ENCODE results near the gene DNASE1L1. TPM values are rescaled to one million over a fixed set of nuclear protein-coding genes. Genes with fewer than 3 reads are reported as not detected.

DNASE1L1 gene, protein sequence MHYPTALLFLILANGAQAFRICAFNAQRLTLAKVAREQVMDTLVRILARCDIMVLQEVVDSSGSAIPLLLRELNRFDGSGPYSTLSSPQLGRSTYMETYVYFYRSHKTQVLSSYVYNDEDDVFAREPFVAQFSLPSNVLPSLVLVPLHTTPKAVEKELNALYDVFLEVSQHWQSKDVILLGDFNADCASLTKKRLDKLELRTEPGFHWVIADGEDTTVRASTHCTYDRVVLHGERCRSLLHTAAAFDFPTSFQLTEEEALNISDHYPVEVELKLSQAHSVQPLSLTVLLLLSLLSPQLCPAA
- 20.7 TPM for polyA plus RNA-seq (2013, experiment 1 of 2)
- 18.9 TPM for polyA plus RNA-seq (2013, experiment 2 of 2)

DNA sequence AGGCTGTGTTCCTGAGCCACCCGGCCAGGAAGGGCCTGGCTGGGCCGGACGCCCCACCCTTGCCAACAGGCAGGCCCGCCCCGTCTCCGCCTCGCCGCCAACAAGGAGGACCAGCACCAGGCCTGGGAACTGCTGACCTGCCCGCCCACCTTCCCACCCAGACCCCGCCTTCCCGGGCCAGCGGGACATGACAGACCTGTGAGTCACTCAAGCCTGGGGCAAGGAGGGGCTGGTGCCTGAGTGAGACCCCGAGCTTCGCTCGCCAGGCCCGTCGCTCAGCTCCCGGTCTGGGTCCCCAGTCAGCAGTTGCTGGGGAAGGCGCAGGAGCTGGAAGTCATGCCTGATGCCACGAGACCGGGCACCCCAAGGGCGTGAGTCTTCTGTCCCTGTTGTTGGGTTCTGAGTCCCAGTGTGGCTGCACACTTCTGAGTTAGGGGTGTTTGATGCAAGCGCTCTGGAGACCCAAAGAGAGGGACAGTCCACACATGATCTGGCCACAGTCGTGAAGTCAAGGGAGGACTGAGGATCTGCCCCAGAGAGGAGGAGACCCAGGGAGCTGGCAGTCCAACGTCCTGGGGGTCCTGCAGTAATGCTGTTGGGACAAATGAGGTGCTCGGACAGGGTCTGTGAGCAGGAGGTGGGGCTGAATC lies at the start of gene DNASE1L1:
Gene DNASE1L1 (minus strand): TSS at position 33 of the 650 bp plus-strand sequence. CDS start 3,686 bp downstream, outside the sequence.
- Histone ChIP-seq H3K27ac (ENCODE audit: low read depth, low read length, severe bottlenecking) (peak within 1 kb of the TSS; percentile 88), H3K4me3 (ENCODE audit: extremely low read depth, insufficient read depth, low read length, poor library complexity, severe bottlenecking) (peak within 1 kb of the TSS; percentile 34), H3K9me3 (ENCODE audit: control insufficient read depth, low read length) (no peaks in the 10 kb centered on the region), H3K4me1 (ENCODE audit: control insufficient read depth, insufficient read depth, low read length, poor library complexity, severe bottlenecking) (peaks cover 8% of the 10 kb centered on the region), H3K36me3 (ENCODE audit: control insufficient read depth, insufficient read depth, low read length) (peaks cover 6% of the 10 kb centered on the region)
- 0 to 25% methylated on average over 5 to 11 of the region's 26 CpGs for WGBS, 2 experiments (ENCODE audit: insufficient coverage in 2 of 2)

DNA sequence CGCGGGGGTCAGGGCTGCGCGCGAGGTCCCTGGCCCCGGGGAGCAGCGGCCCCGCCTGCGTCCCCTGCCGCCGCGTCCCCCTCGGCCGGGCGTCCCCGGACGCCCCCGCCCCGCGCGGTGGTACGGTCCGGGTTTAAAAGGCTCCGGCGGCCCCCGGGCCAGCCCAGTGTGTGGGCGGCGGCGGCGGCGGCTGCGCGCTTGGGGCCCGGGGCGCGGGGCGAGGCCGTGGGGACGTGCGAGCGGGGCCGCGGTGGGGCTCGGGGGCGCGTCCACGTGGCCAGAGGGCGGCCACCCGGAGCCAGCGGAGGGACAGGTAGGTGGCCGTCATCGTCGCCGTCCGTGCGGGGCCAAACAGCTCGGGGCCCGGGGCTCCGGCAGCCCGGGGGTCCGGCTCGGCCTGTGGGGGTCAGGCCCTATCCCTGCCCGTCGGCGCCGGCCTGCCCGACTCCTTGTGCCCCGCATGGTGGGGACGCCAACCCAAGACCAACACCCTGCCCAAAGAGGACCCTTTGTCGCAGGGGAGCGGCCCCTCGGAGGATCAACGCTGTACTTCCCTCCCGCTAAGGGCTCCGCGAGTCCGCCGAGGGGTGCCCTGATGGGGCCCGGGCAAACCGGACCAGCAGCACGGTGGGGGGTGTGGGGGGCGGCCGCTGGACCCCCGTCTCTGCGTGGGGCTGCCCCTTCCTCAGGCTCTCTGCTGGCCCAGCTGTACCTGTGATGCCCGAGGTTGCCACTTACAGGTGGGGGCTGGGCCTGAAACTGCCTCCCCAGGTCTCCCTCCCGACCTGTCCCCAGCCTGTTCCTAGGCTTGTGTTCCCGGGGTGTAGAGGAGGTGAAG lies 49.3 kb upstream of the DNASE1L1 start, which contains the start of gene PLXNA3:
Gene PLXNA3 (plus strand): TSS at position 166 of the 838 bp plus-strand sequence. CDS start 1,903 bp downstream, outside the sequence.
- Histone ChIP-seq H3K4me1 (ENCODE audit: control insufficient read depth, insufficient read depth, low read length, poor library complexity, severe bottlenecking) (no peaks in the 10 kb centered on the region), H3K4me3 (ENCODE audit: extremely low read depth, insufficient read depth, low read length, poor library complexity, severe bottlenecking) (peak within 1 kb of the TSS; percentile 66), H3K27ac (ENCODE audit: low read depth, low read length, severe bottlenecking) (no peak within 1 kb of the TSS), H3K36me3 (ENCODE audit: control insufficient read depth, insufficient read depth, low read length) (peaks cover 26% of the 10 kb centered on the region), H3K9me3 (ENCODE audit: control insufficient read depth, low read length) (no peaks in the 10 kb centered on the region)
- 0% methylated on average over 11 to 18 of the region's 88 CpGs for WGBS, 2 experiments (ENCODE audit: insufficient coverage in 2 of 2)

DNA sequence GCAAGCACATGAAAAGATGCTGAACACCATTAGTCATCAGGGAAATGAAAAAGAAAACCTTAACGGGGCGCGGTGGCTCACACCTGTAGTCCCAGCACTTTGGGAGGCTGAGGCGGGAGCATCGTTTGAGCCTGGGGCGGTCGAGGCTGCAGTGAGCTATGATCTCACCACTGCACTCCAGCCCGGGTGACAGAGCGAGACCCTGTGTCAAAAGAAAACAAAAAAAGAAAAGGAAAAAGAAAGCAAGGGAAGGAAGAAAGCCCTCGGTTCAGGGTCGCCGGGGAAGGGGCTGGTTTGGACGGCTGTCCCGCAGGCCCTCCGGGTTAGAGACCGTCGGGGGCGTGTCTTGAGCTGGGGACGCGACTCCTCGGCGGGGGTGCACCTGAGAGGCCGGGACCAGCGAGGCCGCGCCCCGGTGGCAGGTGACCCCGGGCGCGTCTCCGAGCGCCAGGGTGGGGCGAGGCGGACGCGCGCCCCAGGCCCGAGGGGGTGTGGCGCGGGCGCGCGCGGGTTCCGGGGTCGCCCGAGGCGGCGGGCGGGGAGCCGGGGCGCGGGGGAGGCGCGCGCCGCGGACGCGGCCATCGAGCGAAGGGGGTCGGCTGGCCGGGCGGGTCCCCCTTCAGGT lies 48.5 kb upstream of the DNASE1L1 start:
- Histone ChIP-seq H3K36me3 (ENCODE audit: control insufficient read depth, insufficient read depth, low read length) (peaks cover 26% of the 10 kb centered on the region), H3K4me1 (ENCODE audit: control insufficient read depth, insufficient read depth, low read length, poor library complexity, severe bottlenecking) (no peaks in the 10 kb centered on the region), H3K4me3 (ENCODE audit: extremely low read depth, insufficient read depth, low read length, poor library complexity, severe bottlenecking) (peak overlapping the region; percentile 66), H3K9me3 (ENCODE audit: control insufficient read depth, low read length) (no peaks in the 10 kb centered on the region), H3K27ac (ENCODE audit: low read depth, low read length, severe bottlenecking) (no peak overlapping the region)
- WGBS, 2 experiments (ENCODE audit: insufficient coverage in 2 of 2), result 8 to 63% methylated on average over 4 to 14 of the region's 65 CpGs

DNA sequence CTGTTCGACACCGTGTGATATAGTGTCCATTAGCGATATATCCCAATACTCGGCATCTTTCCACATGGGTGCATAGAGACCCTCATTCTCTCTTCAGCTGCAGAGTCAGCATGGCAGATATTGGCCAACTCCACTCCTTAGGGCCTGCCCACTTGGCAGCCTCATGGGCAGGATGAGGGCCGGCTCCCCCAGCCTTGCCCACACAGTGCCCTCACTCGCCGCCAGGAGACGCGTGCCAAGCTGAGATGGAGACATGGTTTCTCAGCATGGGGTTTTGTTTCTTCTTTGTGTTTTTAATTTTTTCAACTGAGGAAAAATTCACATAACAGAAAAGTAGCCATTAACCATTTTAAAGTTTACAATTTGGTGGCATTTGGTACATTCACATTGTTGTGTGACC lies 43.8 kb upstream of the DNASE1L1 start:
- Histone ChIP-seq H3K4me3 (ENCODE audit: extremely low read depth, insufficient read depth, low read length, poor library complexity, severe bottlenecking) (no peak overlapping the region), H3K4me1 (ENCODE audit: control insufficient read depth, insufficient read depth, low read length, poor library complexity, severe bottlenecking) (no peaks in the 10 kb centered on the region)
- WGBS, 2 experiments (ENCODE audit: insufficient coverage in 2 of 2), result 98 to 100% methylated on average over 4 of the region's 9 CpGs

DNA sequence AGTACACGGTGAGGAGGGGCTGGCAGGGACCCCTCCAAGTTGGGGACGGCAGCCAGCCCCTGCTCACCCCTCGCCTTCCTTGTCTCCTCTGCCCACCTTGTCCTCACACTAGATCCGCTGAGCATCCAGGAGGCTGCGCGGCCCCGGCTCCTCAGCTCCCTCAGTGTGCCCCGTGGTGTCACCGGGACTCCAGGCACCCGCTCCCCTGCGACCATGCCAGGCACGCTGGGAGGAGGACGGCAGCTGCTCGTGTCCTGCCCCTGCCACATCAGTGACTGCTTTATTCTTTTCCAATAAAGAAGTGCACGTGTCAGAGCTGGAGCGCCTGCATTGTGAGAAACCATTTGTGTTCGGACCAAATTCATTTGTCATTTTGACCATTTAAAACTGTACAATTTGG lies 41.3 kb upstream of the DNASE1L1 start:
- H3K4me1 ChIP-seq (ENCODE audit: control insufficient read depth, insufficient read depth, low read length, poor library complexity, severe bottlenecking), result no peaks in the 10 kb centered on the region
- no peaks in the 10 kb centered on the region for H3K9me3 ChIP-seq (ENCODE audit: control insufficient read depth, low read length)
- no peak overlapping the region for H3K4me3 ChIP-seq (ENCODE audit: extremely low read depth, insufficient read depth, low read length, poor library complexity, severe bottlenecking)
- WGBS, 2 experiments (ENCODE audit: insufficient coverage in 2 of 2), result 94 to 98% methylated on average over 11 to 16 of the region's 17 CpGs
- peaks cover 52% of the 10 kb centered on the region for H3K36me3 ChIP-seq (ENCODE audit: control insufficient read depth, insufficient read depth, low read length)
- no peak overlapping the region for H3K27ac ChIP-seq (ENCODE audit: low read depth, low read length, severe bottlenecking)

More for the DNA sequence above, 43.8 kb upstream of the DNASE1L1 start:
- Histone ChIP-seq H3K9me3 (ENCODE audit: control insufficient read depth, low read length) (no peaks in the 10 kb centered on the region), H3K36me3 (ENCODE audit: control insufficient read depth, insufficient read depth, low read length) (peaks cover 36% of the 10 kb centered on the region), H3K27ac (ENCODE audit: low read depth, low read length, severe bottlenecking) (no peak overlapping the region)

DNA sequence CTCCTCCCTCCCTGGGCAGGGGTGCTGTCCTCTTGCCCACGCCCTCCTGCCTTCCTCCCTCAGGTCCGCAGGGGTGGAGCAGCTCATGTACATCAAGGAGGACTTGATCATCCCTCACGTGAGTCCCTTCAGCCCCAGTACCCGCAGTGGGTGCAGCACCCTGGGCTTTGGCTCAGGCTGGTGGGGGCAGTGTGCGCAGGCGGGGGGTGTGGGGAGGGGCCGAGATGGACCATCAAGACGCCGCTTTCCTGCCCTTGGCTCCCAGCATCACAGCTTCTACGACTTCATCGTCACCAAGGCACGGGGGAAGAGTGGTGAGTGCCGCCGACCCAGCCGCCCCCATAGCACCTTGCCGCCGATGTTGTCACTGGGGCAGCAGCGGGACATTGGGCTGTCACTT lies 40.6 kb upstream of the DNASE1L1 start:
- Histone ChIP-seq H3K9me3 (ENCODE audit: control insufficient read depth, low read length) (no peaks in the 10 kb centered on the region), H3K4me3 (ENCODE audit: extremely low read depth, insufficient read depth, low read length, poor library complexity, severe bottlenecking) (no peak overlapping the region), H3K4me1 (ENCODE audit: control insufficient read depth, insufficient read depth, low read length, poor library complexity, severe bottlenecking) (no peaks in the 10 kb centered on the region), H3K27ac (ENCODE audit: low read depth, low read length, severe bottlenecking) (no peak overlapping the region), H3K36me3 (ENCODE audit: control insufficient read depth, insufficient read depth, low read length) (peaks cover 53% of the 10 kb centered on the region)
- 96% methylated on average over 8 to 10 of the region's 18 CpGs for WGBS, 2 experiments (ENCODE audit: insufficient coverage in 2 of 2)

DNA sequence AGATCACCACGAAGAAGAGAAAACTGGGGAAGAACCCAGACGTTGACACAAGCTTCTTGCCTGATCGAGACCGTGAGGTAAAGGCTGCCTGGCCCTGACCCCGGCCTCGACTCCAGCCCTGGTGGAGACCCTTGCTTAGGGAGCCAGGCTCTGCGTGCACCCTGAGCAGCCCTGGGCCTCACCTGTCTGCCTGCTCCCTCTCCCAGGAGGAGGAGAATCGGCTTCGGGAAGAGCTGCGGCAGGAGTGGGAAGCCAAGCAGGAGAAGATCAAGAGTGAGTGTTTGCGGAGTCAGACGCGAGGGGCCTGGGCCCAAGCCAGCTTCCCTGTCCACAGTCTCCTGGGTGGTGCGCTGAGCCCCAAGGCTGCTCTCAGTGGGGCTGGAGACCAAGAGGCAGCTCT lies 39.4 kb upstream of the DNASE1L1 start:
- Histone ChIP-seq H3K4me1 (ENCODE audit: control insufficient read depth, insufficient read depth, low read length, poor library complexity, severe bottlenecking) (no peaks in the 10 kb centered on the region), H3K9me3 (ENCODE audit: control insufficient read depth, low read length) (no peaks in the 10 kb centered on the region), H3K4me3 (ENCODE audit: extremely low read depth, insufficient read depth, low read length, poor library complexity, severe bottlenecking) (no peak overlapping the region), H3K27ac (ENCODE audit: low read depth, low read length, severe bottlenecking) (no peak overlapping the region), H3K36me3 (ENCODE audit: control insufficient read depth, insufficient read depth, low read length) (peaks cover 53% of the 10 kb centered on the region)
- 96% methylated on average over 7 to 8 of the region's 14 CpGs for WGBS, 2 experiments (ENCODE audit: insufficient coverage in 2 of 2)

DNA sequence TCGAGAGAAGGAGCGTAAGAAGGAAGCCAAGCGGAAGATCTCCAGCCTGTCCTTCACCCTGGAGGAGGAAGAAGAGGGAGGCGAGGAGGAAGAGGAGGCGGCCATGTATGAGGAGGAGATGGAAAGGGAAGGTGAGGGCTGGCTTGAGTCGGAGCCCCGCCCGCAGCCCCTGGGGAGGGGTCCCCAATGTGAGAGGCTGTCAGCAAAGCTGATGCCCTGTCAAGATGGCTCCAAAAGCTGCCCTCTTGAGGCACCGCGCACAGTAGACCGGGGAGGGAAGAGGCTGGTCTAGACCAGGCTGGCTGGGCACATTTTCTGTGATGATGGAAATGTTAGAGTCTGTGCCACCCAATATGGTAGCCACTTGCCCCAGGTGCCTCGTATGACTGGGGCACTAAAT lies 37.4 kb upstream of the DNASE1L1 start:
- H3K9me3 ChIP-seq (ENCODE audit: control insufficient read depth, low read length), result no peaks in the 10 kb centered on the region
- H3K4me1 ChIP-seq (ENCODE audit: control insufficient read depth, insufficient read depth, low read length, poor library complexity, severe bottlenecking), result no peaks in the 10 kb centered on the region
- H3K36me3 ChIP-seq (ENCODE audit: control insufficient read depth, insufficient read depth, low read length), result peaks cover 55% of the 10 kb centered on the region
- no peak overlapping the region for H3K4me3 ChIP-seq (ENCODE audit: extremely low read depth, insufficient read depth, low read length, poor library complexity, severe bottlenecking)
- H3K27ac ChIP-seq (ENCODE audit: low read depth, low read length, severe bottlenecking), result no peak overlapping the region
- WGBS, 2 experiments (ENCODE audit: insufficient coverage in 2 of 2), result 94 to 100% methylated on average over 3 to 4 of the region's 12 CpGs

DNA sequence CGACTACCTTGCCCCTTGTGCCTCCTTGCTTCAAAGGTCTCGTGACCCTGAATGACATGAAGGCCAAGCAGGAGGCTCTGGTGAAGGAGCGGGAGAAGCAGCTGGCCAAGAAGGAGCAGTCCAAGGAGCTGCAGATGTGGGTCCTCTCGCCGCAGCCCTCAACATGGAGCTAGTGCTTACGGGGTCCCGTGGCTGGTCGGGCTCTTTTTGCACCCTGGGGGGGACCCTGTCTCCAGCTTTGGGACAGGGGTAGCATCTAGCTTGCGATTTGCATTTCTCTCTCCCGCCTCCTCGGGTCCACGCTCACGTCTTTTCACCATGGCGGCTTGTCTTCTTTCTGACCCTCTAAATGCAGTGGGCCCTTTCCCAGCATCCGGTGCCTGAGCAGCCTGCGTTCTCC lies 36.7 kb upstream of the DNASE1L1 start:
- Histone ChIP-seq H3K36me3 (ENCODE audit: control insufficient read depth, insufficient read depth, low read length) (peaks cover 53% of the 10 kb centered on the region), H3K4me1 (ENCODE audit: control insufficient read depth, insufficient read depth, low read length, poor library complexity, severe bottlenecking) (no peaks in the 10 kb centered on the region), H3K9me3 (ENCODE audit: control insufficient read depth, low read length) (no peaks in the 10 kb centered on the region), H3K4me3 (ENCODE audit: extremely low read depth, insufficient read depth, low read length, poor library complexity, severe bottlenecking) (no peak overlapping the region), H3K27ac (ENCODE audit: low read depth, low read length, severe bottlenecking) (no peak overlapping the region)
- 92 to 94% methylated on average over 11 to 13 of the region's 16 CpGs for WGBS, 2 experiments (ENCODE audit: insufficient coverage in 2 of 2)

DNA sequence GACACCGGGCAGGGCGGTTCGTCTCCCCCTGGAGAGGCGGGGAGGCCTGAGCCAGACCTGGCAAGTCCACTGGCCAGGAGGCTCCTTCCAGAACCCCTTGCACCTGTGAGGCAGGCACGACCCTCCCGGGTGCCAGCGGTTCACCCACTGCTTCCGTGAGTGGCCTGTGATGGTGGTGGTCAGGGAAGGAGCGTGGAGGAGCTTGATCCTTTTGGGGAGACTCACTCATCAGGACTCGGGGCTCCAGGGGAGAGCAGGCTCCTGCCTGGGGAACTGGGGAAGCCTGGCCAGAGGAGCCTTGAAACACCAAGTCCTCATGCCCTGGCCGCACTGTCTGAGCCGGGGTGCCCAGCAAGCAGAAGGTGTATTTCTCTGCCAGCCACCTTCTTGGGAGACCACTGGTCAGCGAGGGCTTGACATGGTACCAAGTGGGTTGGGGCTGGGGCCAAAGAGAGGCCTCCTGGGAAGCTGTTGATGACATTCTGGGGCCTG lies 35.7 kb upstream of the DNASE1L1 start:
- 88 to 97% methylated on average over 4 to 6 of the region's 13 CpGs for WGBS, 2 experiments (ENCODE audit: insufficient coverage in 2 of 2)
- H3K36me3 ChIP-seq (ENCODE audit: control insufficient read depth, insufficient read depth, low read length), result peaks cover 57% of the 10 kb centered on the region
- H3K27ac ChIP-seq (ENCODE audit: low read depth, low read length, severe bottlenecking), result no peak overlapping the region

More for the DNA sequence above, 35.7 kb upstream of the DNASE1L1 start:
- Histone ChIP-seq H3K9me3 (ENCODE audit: control insufficient read depth, low read length) (no peaks in the 10 kb centered on the region), H3K4me1 (ENCODE audit: control insufficient read depth, insufficient read depth, low read length, poor library complexity, severe bottlenecking) (no peaks in the 10 kb centered on the region), H3K4me3 (ENCODE audit: extremely low read depth, insufficient read depth, low read length, poor library complexity, severe bottlenecking) (peak overlapping the region; percentile 52)

Measured in mesodermal cell (in vitro differentiated cells).